Measurements from ENCODE around the gene RAPGEF6.

- TF ChIP-seq ARNTL (CRISPR knock-in tag; IDR thresholded peaks at IDR 0.05; ENCODE audit: borderline replicate concordance, low read depth): no peak
- no peak for TF ChIP-seq BACH2 (CRISPR knock-in tag; IDR thresholded peaks at IDR 0.05; ENCODE audit: borderline replicate concordance)
- TF ChIP-seq, protein P1, sequence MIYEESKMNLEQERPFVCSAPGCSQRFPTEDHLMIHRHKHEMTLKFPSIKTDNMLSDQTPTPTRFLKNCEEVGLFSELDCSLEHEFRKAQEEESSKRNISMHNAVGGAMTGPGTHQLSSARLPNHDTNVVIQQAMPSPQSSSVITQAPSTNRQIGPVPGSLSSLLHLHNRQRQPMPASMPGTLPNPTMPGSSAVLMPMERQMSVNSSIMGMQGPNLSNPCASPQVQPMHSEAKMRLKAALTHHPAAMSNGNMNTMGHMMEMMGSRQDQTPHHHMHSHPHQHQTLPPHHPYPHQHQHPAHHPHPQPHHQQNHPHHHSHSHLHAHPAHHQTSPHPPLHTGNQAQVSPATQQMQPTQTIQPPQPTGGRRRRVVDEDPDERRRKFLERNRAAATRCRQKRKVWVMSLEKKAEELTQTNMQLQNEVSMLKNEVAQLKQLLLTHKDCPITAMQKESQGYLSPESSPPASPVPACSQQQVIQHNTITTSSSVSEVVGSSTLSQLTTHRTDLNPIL (CRISPR knock-in tag; IDR thresholded peaks at IDR 0.05; ENCODE audit: low read depth): no peak
Measured at GRCh38 chr5:131400585-131400984, 234.4 kb downstream of the RAPGEF6 start.
